Astrocyte of the cerebellum (primary cell): ENCODE measurements around the gene GAGE12J.
A peak's percentile ranks its signal among the peaks of the same experiment; 100 is the strongest.

Source experiments
- DNase-seq: peaks from one replicate; pipeline ENCODE4 v3.0.0-alpha.2; 2011; ENCODE audit warnings: low read depth
- H3K4me3 ChIP-seq: 2 replicates; pipeline ENCODE4 v1.5.1; 2011; ENCODE audit warnings: mild to moderate bottlenecking, low read depth, low read length, moderate library complexity
- in situ Hi-C: cut with HindIII; loops from 2 replicates; pipeline ENCODE4 v1.10.0; 2017; ENCODE audit warnings: low sequenced_read_pairs
- TF ChIP-seq, protein P1 (sequence below): IDR thresholded peaks from 2 replicates; pipeline ENCODE4 v1.5.1; 2012; ENCODE audit warnings: low read length, low read depth, moderate library complexity, mild to moderate bottlenecking; ENCODE audit errors: missing control alignments

GAGE12J gene

DNA sequence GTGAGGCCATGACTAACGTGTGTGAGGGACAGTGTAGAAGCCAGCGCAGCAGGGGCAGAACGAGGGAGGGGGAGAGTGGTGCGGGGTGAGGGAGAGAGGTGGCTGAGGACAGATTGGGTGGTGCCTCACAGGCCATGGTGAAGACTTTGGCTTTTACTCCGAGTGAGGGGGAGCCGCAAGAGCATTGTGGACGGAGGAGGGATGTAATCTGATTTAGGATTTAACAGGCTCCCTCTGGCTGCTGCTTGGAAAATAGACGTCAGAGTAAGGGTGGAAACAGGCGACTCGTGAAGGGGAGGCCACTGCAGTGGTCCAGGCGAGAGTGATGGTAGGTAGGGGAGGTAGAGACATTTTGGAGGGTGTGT is 39.2 kb upstream of the GAGE12J start:
- TF ChIP-seq, protein P1, sequence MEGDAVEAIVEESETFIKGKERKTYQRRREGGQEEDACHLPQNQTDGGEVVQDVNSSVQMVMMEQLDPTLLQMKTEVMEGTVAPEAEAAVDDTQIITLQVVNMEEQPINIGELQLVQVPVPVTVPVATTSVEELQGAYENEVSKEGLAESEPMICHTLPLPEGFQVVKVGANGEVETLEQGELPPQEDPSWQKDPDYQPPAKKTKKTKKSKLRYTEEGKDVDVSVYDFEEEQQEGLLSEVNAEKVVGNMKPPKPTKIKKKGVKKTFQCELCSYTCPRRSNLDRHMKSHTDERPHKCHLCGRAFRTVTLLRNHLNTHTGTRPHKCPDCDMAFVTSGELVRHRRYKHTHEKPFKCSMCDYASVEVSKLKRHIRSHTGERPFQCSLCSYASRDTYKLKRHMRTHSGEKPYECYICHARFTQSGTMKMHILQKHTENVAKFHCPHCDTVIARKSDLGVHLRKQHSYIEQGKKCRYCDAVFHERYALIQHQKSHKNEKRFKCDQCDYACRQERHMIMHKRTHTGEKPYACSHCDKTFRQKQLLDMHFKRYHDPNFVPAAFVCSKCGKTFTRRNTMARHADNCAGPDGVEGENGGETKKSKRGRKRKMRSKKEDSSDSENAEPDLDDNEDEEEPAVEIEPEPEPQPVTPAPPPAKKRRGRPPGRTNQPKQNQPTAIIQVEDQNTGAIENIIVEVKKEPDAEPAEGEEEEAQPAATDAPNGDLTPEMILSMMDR, result peak; percentile 34
- no peak for DNase-seq
- in situ Hi-C loops, result no loop called here
- H3K4me3 ChIP-seq, result no peak overlapping the region

DNA sequence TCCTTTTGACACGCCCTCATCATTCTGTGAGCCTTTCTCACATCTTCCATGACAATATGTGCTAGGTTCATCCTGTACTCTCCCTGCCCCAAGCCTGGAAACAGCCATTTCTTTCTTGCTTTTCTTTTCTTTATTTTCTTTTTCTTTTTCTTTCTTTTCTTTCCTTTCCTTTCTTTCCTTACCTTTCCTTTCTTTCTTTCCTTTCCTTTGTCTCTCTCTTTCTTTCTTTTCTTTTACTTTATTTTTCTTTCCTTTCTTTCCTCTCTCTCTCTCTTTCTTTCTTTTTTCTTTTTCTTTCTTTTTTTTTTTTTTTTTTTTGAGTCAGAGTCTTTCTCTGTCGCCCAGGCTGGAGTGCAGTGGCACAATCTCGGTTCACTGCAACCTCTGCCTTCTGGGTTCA is 37.6 kb upstream of the GAGE12J start:
- in situ Hi-C loops, result no loop called here
- TF ChIP-seq, protein P1, result no peak
- DNase-seq, result no peak
- H3K4me3 ChIP-seq, result no peak overlapping the region

DNA sequence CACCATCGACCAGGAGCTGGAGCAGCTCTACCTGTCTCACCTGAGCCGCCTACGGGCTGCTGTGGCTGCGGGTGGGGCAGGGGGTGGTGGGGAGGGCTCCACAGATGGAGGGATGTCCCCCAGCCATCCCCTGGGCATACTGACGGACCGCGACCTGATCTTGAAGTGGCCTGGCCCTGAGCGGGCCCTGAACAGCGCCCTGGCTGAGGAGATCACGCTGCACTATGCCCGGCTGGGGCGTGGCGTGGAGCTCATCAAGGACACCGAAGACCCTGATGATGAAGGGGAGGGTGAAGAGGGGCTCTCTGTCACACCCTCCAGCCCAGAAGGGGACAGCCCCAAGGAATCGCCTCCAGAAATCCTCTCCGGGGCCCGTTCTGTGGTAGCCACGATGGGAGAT is 35.7 kb upstream of the GAGE12J start:
- in situ Hi-C loops, result no loop called here
- H3K4me3 ChIP-seq, result no peak overlapping the region
- TF ChIP-seq, protein P1, result no peak
- DNase-seq, result no peak

DNA sequence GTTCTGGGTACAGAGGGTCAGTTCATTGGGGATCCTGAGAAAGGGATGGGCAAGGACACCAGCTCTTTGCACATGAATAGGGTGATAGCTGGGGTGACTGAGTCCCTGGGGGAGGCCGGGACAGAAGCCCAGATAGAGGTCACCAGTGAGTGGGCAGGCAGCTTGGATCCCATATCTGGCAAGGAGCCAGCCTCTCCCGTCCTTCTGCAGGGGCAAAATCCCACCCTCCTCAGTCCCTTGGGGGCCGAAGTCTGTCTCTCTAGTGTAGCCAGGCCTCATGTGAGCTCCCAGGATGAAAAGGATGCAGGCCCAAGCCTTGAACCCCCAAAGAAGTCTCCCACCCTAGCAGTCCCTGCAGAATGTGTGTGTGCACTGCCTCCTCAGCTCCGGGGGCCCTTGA is 35.3 kb upstream of the GAGE12J start:
- TF ChIP-seq, protein P1, result no peak
- no peak overlapping the region for H3K4me3 ChIP-seq
- DNase-seq, result no peak
- in situ Hi-C loops, result no loop called here

DNA sequence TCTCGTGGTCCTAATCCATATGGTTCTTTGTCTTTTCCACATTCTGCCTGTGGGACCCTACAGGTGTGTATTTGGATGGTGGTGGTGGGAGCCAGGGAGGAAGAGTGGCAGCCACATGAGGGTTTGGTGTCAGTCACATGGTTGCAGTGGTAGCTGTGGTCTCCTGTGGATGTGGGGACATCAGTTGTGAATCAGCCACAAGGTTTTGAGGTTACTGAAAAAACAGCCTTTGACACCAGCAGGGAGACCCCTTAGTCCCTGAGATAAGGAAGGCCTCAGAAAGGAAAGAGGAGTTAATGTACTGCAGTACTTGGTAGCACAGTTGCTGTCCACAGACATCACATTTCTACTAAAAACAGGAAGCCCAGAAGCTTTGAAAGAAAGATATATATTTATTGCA is 34.2 kb upstream of the GAGE12J start:
- H3K4me3 ChIP-seq, result no peak overlapping the region
- in situ Hi-C loops, result no loop called here
- TF ChIP-seq, protein P1, result no peak
- no peak for DNase-seq

DNA sequence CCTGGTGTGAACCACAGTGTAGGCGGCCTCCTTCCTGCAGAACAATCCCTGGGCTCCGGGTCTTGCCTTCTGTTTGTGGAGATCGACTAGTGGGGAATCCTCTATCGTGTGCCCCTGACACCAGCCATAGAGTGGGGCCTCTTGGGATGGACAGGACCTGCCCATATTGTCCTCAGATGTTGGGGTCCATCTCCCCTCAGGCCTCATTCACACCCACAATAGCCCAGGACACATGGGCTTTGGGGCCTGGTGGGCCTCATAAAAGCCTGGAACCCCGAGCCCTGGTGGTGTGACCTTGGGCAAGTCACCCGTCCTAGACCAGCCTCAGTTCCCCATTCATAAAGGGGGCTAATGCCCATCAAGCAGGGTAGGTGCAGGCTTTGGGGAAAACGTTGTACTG is 31.6 kb upstream of the GAGE12J start:
- in situ Hi-C loops, result no loop called here
- H3K4me3 ChIP-seq, result no peak overlapping the region
- TF ChIP-seq, protein P1, result no peak
- no peak for DNase-seq
